Measurements from ENCODE around the gene TTC39B.

The TTC39B gene

DNA sequence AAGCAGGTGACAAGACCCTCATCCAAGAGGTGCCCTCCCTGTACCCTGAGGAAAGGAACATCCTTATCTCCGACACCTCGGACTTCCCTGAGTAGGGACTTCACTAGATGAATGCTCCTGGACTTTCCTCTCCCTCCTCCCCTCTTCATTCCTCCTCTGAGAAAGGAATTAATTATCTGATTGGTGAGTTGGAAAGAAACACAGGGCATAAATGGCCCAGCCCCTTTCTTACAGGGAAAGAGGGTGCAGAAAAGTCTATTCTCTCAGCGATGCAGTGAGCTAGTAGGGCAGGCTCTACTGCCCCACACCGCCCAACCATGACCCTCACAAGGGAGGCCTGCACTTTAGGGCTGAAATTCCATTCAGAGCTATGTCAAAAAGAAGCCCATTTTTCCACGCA lies 87.5 kb downstream of the TTC39B start:
- H3K9ac ChIP-seq (ENCODE audit: low read length): no peak overlapping the region
- H2AFZ ChIP-seq (ENCODE audit: low read length): no peak overlapping the region
- no peak for TF ChIP-seq EZH2 (optimal IDR thresholded peaks at IDR 0.05; ENCODE audit: low read depth, low read length)
- TF ChIP-seq, protein P1, sequence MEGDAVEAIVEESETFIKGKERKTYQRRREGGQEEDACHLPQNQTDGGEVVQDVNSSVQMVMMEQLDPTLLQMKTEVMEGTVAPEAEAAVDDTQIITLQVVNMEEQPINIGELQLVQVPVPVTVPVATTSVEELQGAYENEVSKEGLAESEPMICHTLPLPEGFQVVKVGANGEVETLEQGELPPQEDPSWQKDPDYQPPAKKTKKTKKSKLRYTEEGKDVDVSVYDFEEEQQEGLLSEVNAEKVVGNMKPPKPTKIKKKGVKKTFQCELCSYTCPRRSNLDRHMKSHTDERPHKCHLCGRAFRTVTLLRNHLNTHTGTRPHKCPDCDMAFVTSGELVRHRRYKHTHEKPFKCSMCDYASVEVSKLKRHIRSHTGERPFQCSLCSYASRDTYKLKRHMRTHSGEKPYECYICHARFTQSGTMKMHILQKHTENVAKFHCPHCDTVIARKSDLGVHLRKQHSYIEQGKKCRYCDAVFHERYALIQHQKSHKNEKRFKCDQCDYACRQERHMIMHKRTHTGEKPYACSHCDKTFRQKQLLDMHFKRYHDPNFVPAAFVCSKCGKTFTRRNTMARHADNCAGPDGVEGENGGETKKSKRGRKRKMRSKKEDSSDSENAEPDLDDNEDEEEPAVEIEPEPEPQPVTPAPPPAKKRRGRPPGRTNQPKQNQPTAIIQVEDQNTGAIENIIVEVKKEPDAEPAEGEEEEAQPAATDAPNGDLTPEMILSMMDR (IDR thresholded peaks at IDR 0.05; ENCODE audit: low read length): no peak
- TF ChIP-seq EZH2phosphoT487 (IDR thresholded peaks at IDR 0.05; ENCODE audit: low read length): no peak
- H3K9me3 ChIP-seq (replicated peaks; ENCODE audit: insufficient read depth, low read length): no peaks in the 10 kb centered on the region
- H3K4me1 ChIP-seq (ENCODE audit: low read length): no peaks in the 10 kb centered on the region
- no peak overlapping the region for H3K4me3 ChIP-seq (ENCODE audit: low read length)
- no peaks in the 10 kb centered on the region for H3K79me2 ChIP-seq (ENCODE audit: low read length)
- no peaks in the 10 kb centered on the region for H4K20me1 ChIP-seq (ENCODE audit: insufficient read depth, low read length)
- H3K36me3 ChIP-seq (replicated peaks; ENCODE audit: insufficient read depth, low read length): no peaks in the 10 kb centered on the region
- H3K4me2 ChIP-seq (ENCODE audit: low read depth, low read length): no peak overlapping the region
- H3K27me3 ChIP-seq (replicated peaks; ENCODE audit: insufficient read depth, low read length): no peaks in the 10 kb centered on the region
- H3K27ac ChIP-seq (ENCODE audit: low read length): no peak overlapping the region
- no peak for DNase-seq
- H3K9me2 ChIP-seq (replicated peaks; ENCODE audit: insufficient read depth, low read length): no peaks in the 10 kb centered on the region
- H3F3A ChIP-seq (ENCODE audit: insufficient read depth, low read length): no peaks in the 10 kb centered on the region

DNA sequence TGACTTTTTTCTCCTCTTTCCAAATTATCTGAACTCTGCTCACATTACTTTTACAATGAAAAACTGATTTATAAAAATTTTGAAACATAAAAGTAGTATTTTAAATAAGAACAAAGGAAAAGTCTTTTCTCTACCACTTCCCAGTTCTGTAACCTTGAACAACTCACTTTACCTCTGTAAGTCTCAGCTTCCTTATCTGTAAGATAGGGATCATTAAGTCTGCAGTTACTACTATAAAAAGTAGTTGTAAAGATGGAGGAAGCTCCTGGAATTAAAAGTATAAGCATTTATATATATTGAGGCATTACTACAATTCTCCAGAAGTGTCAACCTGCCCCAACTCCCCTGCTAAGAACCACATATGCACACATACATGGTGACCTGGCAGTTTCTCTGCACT lies 88.0 kb downstream of the TTC39B start:
- Histone ChIP-seq H3K9me3 (replicated peaks; ENCODE audit: insufficient read depth, low read length) (no peaks in the 10 kb centered on the region), H3K4me2 (ENCODE audit: low read depth, low read length) (no peak overlapping the region), H2AFZ (ENCODE audit: low read length) (no peak overlapping the region), H3F3A (ENCODE audit: insufficient read depth, low read length) (no peaks in the 10 kb centered on the region), H3K27ac (ENCODE audit: low read length) (no peak overlapping the region), H3K9ac (ENCODE audit: low read length) (no peak overlapping the region), H3K27me3 (replicated peaks; ENCODE audit: insufficient read depth, low read length) (no peaks in the 10 kb centered on the region), H3K79me2 (ENCODE audit: low read length) (no peaks in the 10 kb centered on the region), H3K4me3 (ENCODE audit: low read length) (no peak overlapping the region), H3K4me1 (ENCODE audit: low read length) (no peaks in the 10 kb centered on the region), H3K9me2 (replicated peaks; ENCODE audit: insufficient read depth, low read length) (no peaks in the 10 kb centered on the region), H3K36me3 (replicated peaks; ENCODE audit: insufficient read depth, low read length) (no peaks in the 10 kb centered on the region), H4K20me1 (ENCODE audit: insufficient read depth, low read length) (no peaks in the 10 kb centered on the region)
- TF ChIP-seq, protein P1 (IDR thresholded peaks at IDR 0.05; ENCODE audit: low read length): no peak
- no peak for DNase-seq

DNA sequence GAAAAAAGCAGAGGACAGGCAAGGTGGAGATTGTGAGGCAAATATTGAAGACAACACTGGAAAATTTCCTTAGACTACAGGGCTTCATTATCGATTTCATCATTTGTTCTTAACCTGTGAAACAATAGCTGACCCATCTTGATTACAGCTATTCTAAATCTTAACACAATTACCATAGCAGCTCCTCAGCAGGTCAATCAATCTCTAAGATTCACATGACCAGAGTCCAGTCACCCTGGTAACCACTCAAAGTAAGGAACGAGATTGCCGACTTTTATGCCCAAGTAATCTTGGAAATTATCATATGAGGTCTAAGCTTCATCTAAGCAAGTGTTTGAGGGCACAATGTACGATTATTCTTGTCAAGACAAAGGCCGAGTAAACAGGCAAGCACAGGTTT lies 93.8 kb downstream of the TTC39B start:
- Histone ChIP-seq H3F3A (ENCODE audit: insufficient read depth, low read length) (no peaks in the 10 kb centered on the region), H4K20me1 (ENCODE audit: insufficient read depth, low read length) (no peaks in the 10 kb centered on the region), H3K9ac (ENCODE audit: low read length) (no peak overlapping the region), H3K4me1 (ENCODE audit: low read length) (no peaks in the 10 kb centered on the region), H3K9me2 (replicated peaks; ENCODE audit: insufficient read depth, low read length) (no peaks in the 10 kb centered on the region), H3K4me3 (ENCODE audit: low read length) (no peak overlapping the region), H3K27me3 (replicated peaks; ENCODE audit: insufficient read depth, low read length) (no peaks in the 10 kb centered on the region), H3K4me2 (ENCODE audit: low read depth, low read length) (no peak overlapping the region), H3K79me2 (ENCODE audit: low read length) (no peaks in the 10 kb centered on the region), H3K27ac (ENCODE audit: low read length) (no peak overlapping the region), H3K9me3 (replicated peaks; ENCODE audit: insufficient read depth, low read length) (no peaks in the 10 kb centered on the region), H2AFZ (ENCODE audit: low read length) (no peak overlapping the region), H3K36me3 (replicated peaks; ENCODE audit: insufficient read depth, low read length) (no peaks in the 10 kb centered on the region)
- DNase-seq: no peak
- TF ChIP-seq, protein P1 (IDR thresholded peaks at IDR 0.05; ENCODE audit: low read length): no peak
- no peak for TF ChIP-seq EZH2phosphoT487 (IDR thresholded peaks at IDR 0.05; ENCODE audit: low read length)
- no peak for TF ChIP-seq EZH2 (optimal IDR thresholded peaks at IDR 0.05; ENCODE audit: low read depth, low read length)

Data from MM.1S (cell line).